ENCODE results near the gene CEBPA.

DNA sequence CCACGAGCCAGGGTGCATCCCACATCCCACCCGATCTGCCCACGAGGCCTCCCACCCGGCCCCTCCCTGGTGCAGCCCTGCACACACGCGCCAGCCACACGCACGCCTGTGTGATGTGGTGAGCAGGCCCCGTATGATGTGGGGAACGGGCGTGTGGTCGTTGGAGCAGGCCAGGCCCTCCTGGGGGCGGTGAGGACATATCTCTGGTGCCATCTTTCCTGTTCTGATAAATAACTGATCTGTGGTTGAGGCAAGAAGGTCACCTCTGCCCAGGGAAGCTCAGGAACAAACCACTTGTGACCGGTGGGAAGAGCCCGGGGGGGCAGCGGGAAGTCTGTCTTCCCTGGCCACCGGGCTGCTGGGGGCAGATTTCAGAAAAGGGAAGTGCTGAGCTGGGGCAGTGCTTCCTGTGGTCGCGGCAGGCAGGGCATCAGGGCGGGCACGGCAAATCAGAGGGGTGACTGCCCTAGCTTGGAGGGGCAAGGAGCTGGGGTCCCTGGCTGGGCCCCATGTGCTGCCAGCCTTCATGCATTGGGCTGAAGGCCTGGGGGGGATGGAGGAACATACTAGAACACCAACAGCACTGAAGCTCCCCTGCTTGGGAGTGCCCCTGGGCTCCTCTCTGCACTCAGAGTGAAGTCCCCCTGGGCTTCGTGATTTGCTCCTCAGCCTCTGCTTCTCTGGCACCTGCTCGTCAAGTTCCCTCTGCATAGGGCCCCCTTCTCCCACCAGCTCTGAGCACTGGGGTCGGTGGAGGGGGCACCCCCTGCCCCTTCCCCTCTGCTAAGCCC is 41.5 kb downstream of the CEBPA start:
- TF ChIP-seq, protein P1, sequence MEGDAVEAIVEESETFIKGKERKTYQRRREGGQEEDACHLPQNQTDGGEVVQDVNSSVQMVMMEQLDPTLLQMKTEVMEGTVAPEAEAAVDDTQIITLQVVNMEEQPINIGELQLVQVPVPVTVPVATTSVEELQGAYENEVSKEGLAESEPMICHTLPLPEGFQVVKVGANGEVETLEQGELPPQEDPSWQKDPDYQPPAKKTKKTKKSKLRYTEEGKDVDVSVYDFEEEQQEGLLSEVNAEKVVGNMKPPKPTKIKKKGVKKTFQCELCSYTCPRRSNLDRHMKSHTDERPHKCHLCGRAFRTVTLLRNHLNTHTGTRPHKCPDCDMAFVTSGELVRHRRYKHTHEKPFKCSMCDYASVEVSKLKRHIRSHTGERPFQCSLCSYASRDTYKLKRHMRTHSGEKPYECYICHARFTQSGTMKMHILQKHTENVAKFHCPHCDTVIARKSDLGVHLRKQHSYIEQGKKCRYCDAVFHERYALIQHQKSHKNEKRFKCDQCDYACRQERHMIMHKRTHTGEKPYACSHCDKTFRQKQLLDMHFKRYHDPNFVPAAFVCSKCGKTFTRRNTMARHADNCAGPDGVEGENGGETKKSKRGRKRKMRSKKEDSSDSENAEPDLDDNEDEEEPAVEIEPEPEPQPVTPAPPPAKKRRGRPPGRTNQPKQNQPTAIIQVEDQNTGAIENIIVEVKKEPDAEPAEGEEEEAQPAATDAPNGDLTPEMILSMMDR (IDR thresholded peaks at IDR 0.05), result no peak
- TF ChIP-seq POLR2A (IDR thresholded peaks at IDR 0.05), result no peak
